Vagina (tissue), 2 donors: ENCODE data around the gene PIK3R1. TPM values are rescaled to one million over a fixed set of nuclear protein-coding genes. Genes with fewer than 3 reads are reported as not detected.

Experiments
- DNase-seq, 2 donors: peaks; one replicate each; pipeline ENCODE4 v3.0.0-alpha.2; 2017; ENCODE audit errors: extremely low spot score in 2 of 2
- H3K27ac ChIP-seq: fragments of 200-600 bp; sonication (generic); one replicate; pipeline ENCODE4 v1.5.1; 2019
- H3K27me3 ChIP-seq: fragments of 200-600 bp; sonication (generic); one replicate; pipeline ENCODE4 v1.5.1; 2019
- H3K36me3 ChIP-seq, 2 donors: fragments of 200-600 bp; sonication (generic); one replicate each; pipeline ENCODE4 v1.5.1; 2017 to 2019
- H3K4me1 ChIP-seq: fragments of 200-600 bp; sonication (generic); one replicate; pipeline ENCODE4 v1.5.1; 2019
- H3K4me3 ChIP-seq, 2 donors: fragments of 200-600 bp; sonication (generic); 1 replicate in 1 of 2; 2 replicates in 1 of 2; pipeline ENCODE4 v1.5.1; 2016 to 2019
- H3K9me3 ChIP-seq: fragments of 200-600 bp; sonication (generic); one replicate; pipeline ENCODE4 v1.5.1; 2019
- CTCF ChIP-seq, 3 experiments: fragments of 450-650 bp in 2 of 3; fragments of 200-600 bp in 1 of 3; sonication (generic) in 1 of 3; IDR thresholded peaks; one replicate each; pipeline ENCODE4 v1.5.1; 2017 to 2019; ENCODE audit warnings: antibody characterized with exemption in 3 of 3, mild to moderate bottlenecking in 2 of 3, moderate library complexity in 2 of 3
- POLR2A ChIP-seq, 2 donors: fragments of 450-650 bp; IDR thresholded peaks; one replicate each; pipeline ENCODE4 v1.6.1; 2017; ENCODE audit warnings: antibody characterized with exemption in 2 of 2, mild to moderate bottlenecking in 2 of 2, moderate library complexity in 2 of 2
- POLR2AphosphoS5 ChIP-seq, 2 donors: sonication (generic); formaldehyde crosslinking; IDR thresholded peaks; one replicate each; pipeline ENCODE4 v1.9.0; 2017; ENCODE audit warnings: antibody characterized with exemption in 2 of 2, mild to moderate bottlenecking in 2 of 2, low read depth in 1 of 2; ENCODE audit not compliant: insufficient read depth in 1 of 2
- intact Hi-C: fragments of 100-400 bp; cut with DNase I; formaldehyde crosslinking; loops from one replicate; pipeline ENCODE4 v1.15.1; 2023
- total RNA-seq: library from RNA; depleted of rRNA; stranded (reverse); fragments of >200 nt; gene quantifications from one replicate; pipeline ENCODE4 v1.2.3, GENCODE V29; 2016

Gene PIK3R1
- total RNA-seq, 1 donor from 2014 or later, result 134 TPM

- no peak overlapping the region for H3K4me3 ChIP-seq
- intact Hi-C loops, result no loop called here
- no peak for TF ChIP-seq POLR2AphosphoS5 (IDR thresholded peaks at IDR 0.05; ENCODE audit: insufficient read depth in 1 of 2, low read depth in 1 of 2)
- TF ChIP-seq POLR2A (IDR thresholded peaks at IDR 0.05), result no peak
- no peak for TF ChIP-seq CTCF (IDR thresholded peaks at IDR 0.05)
Measured at GRCh38 chr5:68333649-68334552, 118.3 kb downstream of the PIK3R1 start.

GRCh38 chr5:68334553-68334886 lies 119.0 kb downstream of the PIK3R1 start:
- H3K4me3 ChIP-seq, result no peak overlapping the region
- no peaks in the 10 kb centered on the region for H3K27me3 ChIP-seq
- intact Hi-C loops, result no loop called here
- H3K36me3 ChIP-seq, result no peaks in the 10 kb centered on the region
- H3K9me3 ChIP-seq, result no peaks in the 10 kb centered on the region
- peaks cover 18% of the 10 kb centered on the region for H3K4me1 ChIP-seq
- TF ChIP-seq POLR2AphosphoS5 (IDR thresholded peaks at IDR 0.05; ENCODE audit: insufficient read depth in 1 of 2, low read depth in 1 of 2) (no peak), CTCF (IDR thresholded peaks at IDR 0.05) (no peak), POLR2A (IDR thresholded peaks at IDR 0.05) (no peak)
- H3K27ac ChIP-seq, result no peak overlapping the region
- DNase-seq, result no peak

More at GRCh38 chr5:68333649-68334552, 118.3 kb downstream of the PIK3R1 start:
- Histone ChIP-seq H3K36me3 (no peaks in the 10 kb centered on the region), H3K4me1 (peaks cover 18% of the 10 kb centered on the region), H3K27me3 (no peaks in the 10 kb centered on the region), H3K27ac (no peak overlapping the region), H3K9me3 (no peaks in the 10 kb centered on the region)
- no peak for DNase-seq

GRCh38 chr5:68335075-68335474 lies 119.5 kb downstream of the PIK3R1 start:
- no peak for TF ChIP-seq POLR2A (IDR thresholded peaks at IDR 0.05)
- no peak for TF ChIP-seq CTCF (IDR thresholded peaks at IDR 0.05)
- TF ChIP-seq POLR2AphosphoS5 (IDR thresholded peaks at IDR 0.05; ENCODE audit: insufficient read depth in 1 of 2, low read depth in 1 of 2), result no peak
- no peak overlapping the region for H3K27ac ChIP-seq
- H3K4me3 ChIP-seq, result no peak overlapping the region
- DNase-seq, result no peak
- H3K4me1 ChIP-seq, result peaks cover 18% of the 10 kb centered on the region
- H3K36me3 ChIP-seq, result no peaks in the 10 kb centered on the region
- intact Hi-C loops, result no loop called here
- H3K9me3 ChIP-seq, result no peaks in the 10 kb centered on the region
- H3K27me3 ChIP-seq, result no peaks in the 10 kb centered on the region

- Histone ChIP-seq H3K4me1 (peaks cover 18% of the 10 kb centered on the region), H3K36me3 (no peaks in the 10 kb centered on the region), H3K9me3 (no peaks in the 10 kb centered on the region), H3K4me3 (no peak overlapping the region), H3K27ac (no peak overlapping the region), H3K27me3 (no peaks in the 10 kb centered on the region)
- TF ChIP-seq POLR2AphosphoS5 (IDR thresholded peaks at IDR 0.05; ENCODE audit: insufficient read depth in 1 of 2, low read depth in 1 of 2), result no peak
- no peak for TF ChIP-seq POLR2A (IDR thresholded peaks at IDR 0.05)
- no peak for TF ChIP-seq CTCF (IDR thresholded peaks at IDR 0.05)
- intact Hi-C loops, result no loop called here
- no peak for DNase-seq
Measured at GRCh38 chr5:68336200-68336599, 120.6 kb downstream of the PIK3R1 start.

- intact Hi-C loops, result no loop called here
- DNase-seq, result no peak
- Histone ChIP-seq H3K27ac (peak overlapping the region; percentile 69), H3K27me3 (no peaks in the 10 kb centered on the region), H3K4me1 (peaks cover 18% of the 10 kb centered on the region), H3K9me3 (no peaks in the 10 kb centered on the region), H3K4me3 (no peak overlapping the region), H3K36me3 (no peaks in the 10 kb centered on the region)
- TF ChIP-seq POLR2A (IDR thresholded peaks at IDR 0.05) (no peak), CTCF (IDR thresholded peaks at IDR 0.05) (no peak), POLR2AphosphoS5 (IDR thresholded peaks at IDR 0.05; ENCODE audit: insufficient read depth in 1 of 2, low read depth in 1 of 2) (no peak)
Measured at GRCh38 chr5:68337235-68337634, 121.7 kb downstream of the PIK3R1 start.
